ENCODE measurements around the gene SMIM28. TPM values are rescaled to one million over a fixed set of nuclear protein-coding genes. Genes with fewer than 3 reads are reported as not detected.
A peak's percentile ranks its signal among the peaks of the same experiment; 100 is the strongest.

Gene SMIM28
- total RNA-seq, 2 experiments from 2014 or later, result not detected

- H2AFZ ChIP-seq (ENCODE audit: low read length), result no peak overlapping the region
- no peaks in the 10 kb centered on the region for H3K79me2 ChIP-seq (ENCODE audit: insufficient read depth, low read depth, low read length)
- H3K36me3 ChIP-seq (ENCODE audit: insufficient read depth, low read length), result no peaks in the 10 kb centered on the region
- intact Hi-C loops (cut with micrococcal nuclease; ENCODE audit: unreplicated experiment), result no loop called here
- BruUV-seq (replicated peaks), result no TSS peak
- H4K20me1 ChIP-seq (ENCODE audit: insufficient read depth, low read length), result no peaks in the 10 kb centered on the region
- H3K4me2 ChIP-seq (ENCODE audit: low read length), result no peak overlapping the region
- no peak for TF ChIP-seq EZH2phosphoT487 (IDR thresholded peaks at IDR 0.05; ENCODE audit: borderline replicate concordance, low read depth, low read length)
- TF ChIP-seq, protein P1, sequence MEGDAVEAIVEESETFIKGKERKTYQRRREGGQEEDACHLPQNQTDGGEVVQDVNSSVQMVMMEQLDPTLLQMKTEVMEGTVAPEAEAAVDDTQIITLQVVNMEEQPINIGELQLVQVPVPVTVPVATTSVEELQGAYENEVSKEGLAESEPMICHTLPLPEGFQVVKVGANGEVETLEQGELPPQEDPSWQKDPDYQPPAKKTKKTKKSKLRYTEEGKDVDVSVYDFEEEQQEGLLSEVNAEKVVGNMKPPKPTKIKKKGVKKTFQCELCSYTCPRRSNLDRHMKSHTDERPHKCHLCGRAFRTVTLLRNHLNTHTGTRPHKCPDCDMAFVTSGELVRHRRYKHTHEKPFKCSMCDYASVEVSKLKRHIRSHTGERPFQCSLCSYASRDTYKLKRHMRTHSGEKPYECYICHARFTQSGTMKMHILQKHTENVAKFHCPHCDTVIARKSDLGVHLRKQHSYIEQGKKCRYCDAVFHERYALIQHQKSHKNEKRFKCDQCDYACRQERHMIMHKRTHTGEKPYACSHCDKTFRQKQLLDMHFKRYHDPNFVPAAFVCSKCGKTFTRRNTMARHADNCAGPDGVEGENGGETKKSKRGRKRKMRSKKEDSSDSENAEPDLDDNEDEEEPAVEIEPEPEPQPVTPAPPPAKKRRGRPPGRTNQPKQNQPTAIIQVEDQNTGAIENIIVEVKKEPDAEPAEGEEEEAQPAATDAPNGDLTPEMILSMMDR (conservative IDR thresholded peaks at IDR 0.05; ENCODE audit: low read length), result no peak
- no peak for DNase-seq (ENCODE audit: low spot score)
- no peaks in the 10 kb centered on the region for H3K9me2 ChIP-seq (ENCODE audit: insufficient read depth, low read length)
- H3K27ac ChIP-seq (ENCODE audit: low read depth, low read length, poor library complexity, severe bottlenecking), result no peak overlapping the region
- no peaks in the 10 kb centered on the region for H3K9me3 ChIP-seq (ENCODE audit: low read length)
- ChIA-PET CTCF (ENCODE audit: unreplicated experiment) (interaction anchor here (1.0 kb wide), 1 partner anchor 8 kb away, joined by 3 read pairs; no protein-coding TSS in a partner anchor), POLR2A (interaction anchor here (0.7 kb wide), 1 partner anchor 10 kb away, joined by 3 read pairs; no protein-coding TSS in a partner anchor)
- H3K4me3 ChIP-seq (ENCODE audit: low read depth, low read length, poor library complexity, severe bottlenecking), result no peak overlapping the region
- peaks cover 17% of the 10 kb centered on the region for H3K4me1 ChIP-seq (ENCODE audit: insufficient read depth, low read length, poor library complexity, severe bottlenecking)
Observed at GRCh38 chr6:138389551-138389950, 11.8 kb downstream of the SMIM28 start.

- CTCF ChIA-PET (ENCODE audit: unreplicated experiment), result interaction anchor here (0.8 kb wide), 1 partner anchor 11 kb away, joined by 3 read pairs; no protein-coding TSS in a partner anchor
- TF ChIP-seq, protein P1 (conservative IDR thresholded peaks at IDR 0.05; ENCODE audit: low read length), result no peak
- TF ChIP-seq EZH2phosphoT487 (IDR thresholded peaks at IDR 0.05; ENCODE audit: borderline replicate concordance, low read depth, low read length), result no peak
- POLR2A ChIA-PET, result interaction anchor here (0.6 to 2.0 kb wide), 11 partner anchors 8 to 157 kb away, joined by 3 to 12 read pairs (median 4); no protein-coding TSS in a partner anchor
- Histone ChIP-seq H3K9me2 (ENCODE audit: insufficient read depth, low read length) (no peaks in the 10 kb centered on the region), H3K79me2 (ENCODE audit: insufficient read depth, low read depth, low read length) (no peaks in the 10 kb centered on the region), H3K27ac (ENCODE audit: low read depth, low read length, poor library complexity, severe bottlenecking) (peak overlapping the region; percentile 53), H4K20me1 (ENCODE audit: insufficient read depth, low read length) (no peaks in the 10 kb centered on the region), H3K4me2 (ENCODE audit: low read length) (peak overlapping the region; percentile 51), H3K4me3 (ENCODE audit: low read depth, low read length, poor library complexity, severe bottlenecking) (no peak overlapping the region), H3K36me3 (ENCODE audit: insufficient read depth, low read length) (no peaks in the 10 kb centered on the region), H3K9me3 (ENCODE audit: low read length) (no peaks in the 10 kb centered on the region), H3K4me1 (ENCODE audit: insufficient read depth, low read length, poor library complexity, severe bottlenecking) (peaks cover 22% of the 10 kb centered on the region), H2AFZ (ENCODE audit: low read length) (peak overlapping the region; percentile 56)
- no TSS peak for BruUV-seq (replicated peaks)
- intact Hi-C loops (cut with micrococcal nuclease; ENCODE audit: unreplicated experiment), result no loop called here
- peak; percentile 70 for DNase-seq (ENCODE audit: low spot score)
Observed at GRCh38 chr6:138393871-138394783, 16.4 kb downstream of the SMIM28 start.

- POLR2A ChIA-PET, result no interaction called here
- Histone ChIP-seq H3K27ac (ENCODE audit: low read depth, low read length, poor library complexity, severe bottlenecking) (no peak overlapping the region), H4K20me1 (ENCODE audit: insufficient read depth, low read length) (no peaks in the 10 kb centered on the region), H3K36me3 (ENCODE audit: insufficient read depth, low read length) (no peaks in the 10 kb centered on the region), H3K79me2 (ENCODE audit: insufficient read depth, low read depth, low read length) (no peaks in the 10 kb centered on the region), H3K4me1 (ENCODE audit: insufficient read depth, low read length, poor library complexity, severe bottlenecking) (peaks cover 22% of the 10 kb centered on the region), H3K4me2 (ENCODE audit: low read length) (no peak overlapping the region), H3K4me3 (ENCODE audit: low read depth, low read length, poor library complexity, severe bottlenecking) (no peak overlapping the region), H3K9me2 (ENCODE audit: insufficient read depth, low read length) (no peaks in the 10 kb centered on the region), H2AFZ (ENCODE audit: low read length) (no peak overlapping the region), H3K9me3 (ENCODE audit: low read length) (no peaks in the 10 kb centered on the region)
- intact Hi-C loops (cut with micrococcal nuclease; ENCODE audit: unreplicated experiment), result no loop called here
- CTCF ChIA-PET (ENCODE audit: unreplicated experiment), result no interaction called here
- no TSS peak for BruUV-seq (replicated peaks)
- no peak for TF ChIP-seq EZH2phosphoT487 (IDR thresholded peaks at IDR 0.05; ENCODE audit: borderline replicate concordance, low read depth, low read length)
- TF ChIP-seq, protein P1 (conservative IDR thresholded peaks at IDR 0.05; ENCODE audit: low read length), result no peak
- no peak for DNase-seq (ENCODE audit: low spot score)
Observed at GRCh38 chr6:138396709-138397108, 19.0 kb downstream of the SMIM28 start.

All from OCI-LY7 (cell line).